ENCODE measurements around the gene TAMALIN. TPM values are rescaled to one million over a fixed set of nuclear protein-coding genes. Genes with fewer than 3 reads are reported as not detected.

The TAMALIN gene
- total RNA-seq, 1 donor from 2014 or later = 2.6 TPM

DNA sequence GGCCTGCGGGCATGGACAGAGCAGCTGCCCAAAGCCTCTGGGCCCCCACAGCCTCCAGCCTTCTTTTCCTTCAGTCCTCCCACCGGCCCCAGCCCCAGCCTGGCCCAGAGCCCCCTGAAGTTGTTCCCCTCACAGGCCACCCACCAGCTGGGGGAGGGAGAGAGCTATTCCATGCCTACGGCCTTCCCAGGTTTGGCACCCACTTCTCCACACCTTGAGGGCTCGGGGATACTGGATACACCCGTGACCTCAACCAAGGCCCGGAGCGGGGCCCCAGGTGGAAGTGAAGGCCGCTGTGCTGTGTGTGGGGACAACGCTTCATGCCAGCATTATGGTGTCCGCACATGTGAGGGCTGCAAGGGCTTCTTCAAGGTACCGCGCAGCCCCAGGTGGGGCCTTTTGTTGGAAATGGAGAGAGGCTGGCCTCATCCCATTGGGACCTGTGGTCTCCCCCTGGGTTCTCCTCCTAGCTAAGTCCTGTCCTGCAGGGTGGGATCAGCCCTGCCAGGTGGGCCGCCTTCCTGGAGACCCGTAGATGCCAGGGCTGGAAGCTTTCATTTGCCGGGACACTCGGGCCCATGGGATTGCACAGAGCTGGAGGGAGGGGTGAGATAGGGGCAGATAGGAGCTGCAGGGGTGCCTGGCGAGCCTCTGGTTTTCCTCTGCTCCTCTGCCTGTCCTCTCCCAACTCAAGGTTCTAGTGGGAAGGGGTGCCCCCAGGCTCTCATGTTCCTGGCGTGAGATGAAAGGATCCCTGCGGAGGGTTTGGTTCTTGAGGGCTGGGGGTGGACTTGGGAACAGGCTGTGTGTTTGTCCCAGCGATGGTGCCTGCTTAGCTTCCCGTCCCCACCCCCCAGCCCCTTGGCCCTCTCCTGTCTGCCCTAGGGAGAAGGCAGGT, 48.3 kb downstream of the TAMALIN start:
- no peak for DNase-seq (ENCODE audit: low spot score)

DNA sequence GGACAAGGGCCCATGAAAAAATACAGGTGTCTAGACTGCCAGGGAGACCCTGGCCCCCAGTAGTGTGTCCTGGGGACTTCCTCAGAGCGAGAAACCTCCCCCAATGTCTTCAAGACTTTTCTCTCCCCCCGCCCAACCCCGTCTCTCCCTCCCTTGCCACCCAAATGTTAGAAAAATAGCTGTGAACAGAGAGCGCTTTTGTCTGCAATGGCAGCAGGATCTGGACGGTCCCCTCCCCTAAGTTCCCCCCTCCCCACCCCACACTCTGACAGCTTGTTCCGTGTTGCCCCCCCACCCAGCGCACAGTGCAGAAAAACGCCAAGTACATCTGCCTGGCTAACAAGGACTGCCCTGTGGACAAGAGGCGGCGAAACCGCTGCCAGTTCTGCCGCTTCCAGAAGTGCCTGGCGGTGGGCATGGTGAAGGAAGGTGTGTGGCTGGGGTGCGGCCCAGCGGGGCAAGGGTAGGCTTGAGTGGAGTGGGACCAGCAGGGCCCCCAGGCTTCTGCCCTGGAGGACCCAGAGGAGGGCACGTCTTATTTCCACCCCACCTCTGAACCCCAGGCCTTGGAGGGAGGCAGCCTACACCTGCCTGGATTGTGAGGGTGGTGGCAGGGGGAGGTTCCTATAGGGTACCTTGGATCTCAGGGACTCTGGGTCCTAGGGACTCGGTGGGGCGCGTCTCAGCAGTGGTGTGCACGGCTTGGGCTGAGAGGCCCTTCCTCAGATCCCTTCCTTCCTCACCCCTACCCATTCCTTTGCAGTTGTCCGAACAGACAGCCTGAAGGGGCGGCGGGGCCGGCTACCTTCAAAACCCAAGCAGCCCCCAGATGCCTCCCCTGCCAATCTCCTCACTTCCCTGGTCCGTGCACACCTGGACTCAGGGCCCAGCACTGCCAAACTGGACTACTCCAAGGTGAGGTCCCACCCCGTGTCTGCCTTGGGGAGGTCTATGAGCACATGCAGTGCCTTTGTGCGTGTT, 49.3 kb downstream of the TAMALIN start:
- no peak for DNase-seq (ENCODE audit: low spot score)

DNA sequence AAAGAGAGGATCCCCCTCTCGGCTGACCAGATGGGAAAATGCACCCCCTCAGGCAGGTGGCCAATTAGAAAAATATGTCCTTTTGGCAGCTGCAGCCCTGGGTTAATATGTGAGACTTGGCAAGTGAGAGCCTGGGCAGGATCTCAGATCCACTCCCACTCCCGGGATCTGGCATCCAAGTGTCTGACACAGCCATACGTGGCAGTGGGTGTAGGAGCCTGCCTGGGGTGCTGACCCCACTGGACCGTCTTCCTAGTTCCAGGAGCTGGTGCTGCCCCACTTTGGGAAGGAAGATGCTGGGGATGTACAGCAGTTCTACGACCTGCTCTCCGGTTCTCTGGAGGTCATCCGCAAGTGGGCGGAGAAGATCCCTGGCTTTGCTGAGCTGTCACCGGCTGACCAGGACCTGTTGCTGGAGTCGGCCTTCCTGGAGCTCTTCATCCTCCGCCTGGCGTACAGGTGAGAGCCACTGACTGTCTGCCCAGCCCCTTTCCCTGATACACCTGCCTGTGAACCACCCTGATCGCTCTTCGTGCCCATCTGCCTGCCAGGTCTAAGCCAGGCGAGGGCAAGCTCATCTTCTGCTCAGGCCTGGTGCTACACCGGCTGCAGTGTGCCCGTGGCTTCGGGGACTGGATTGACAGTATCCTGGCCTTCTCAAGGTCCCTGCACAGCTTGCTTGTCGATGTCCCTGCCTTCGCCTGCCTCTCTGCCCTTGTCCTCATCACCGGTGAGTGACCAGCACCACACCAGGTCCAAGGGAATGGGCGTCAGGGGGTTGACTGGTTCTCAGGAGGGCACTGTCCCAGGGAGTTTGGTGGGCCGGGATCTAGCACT, 50.3 kb downstream of the TAMALIN start:
- no peak for DNase-seq (ENCODE audit: low spot score)

DNA sequence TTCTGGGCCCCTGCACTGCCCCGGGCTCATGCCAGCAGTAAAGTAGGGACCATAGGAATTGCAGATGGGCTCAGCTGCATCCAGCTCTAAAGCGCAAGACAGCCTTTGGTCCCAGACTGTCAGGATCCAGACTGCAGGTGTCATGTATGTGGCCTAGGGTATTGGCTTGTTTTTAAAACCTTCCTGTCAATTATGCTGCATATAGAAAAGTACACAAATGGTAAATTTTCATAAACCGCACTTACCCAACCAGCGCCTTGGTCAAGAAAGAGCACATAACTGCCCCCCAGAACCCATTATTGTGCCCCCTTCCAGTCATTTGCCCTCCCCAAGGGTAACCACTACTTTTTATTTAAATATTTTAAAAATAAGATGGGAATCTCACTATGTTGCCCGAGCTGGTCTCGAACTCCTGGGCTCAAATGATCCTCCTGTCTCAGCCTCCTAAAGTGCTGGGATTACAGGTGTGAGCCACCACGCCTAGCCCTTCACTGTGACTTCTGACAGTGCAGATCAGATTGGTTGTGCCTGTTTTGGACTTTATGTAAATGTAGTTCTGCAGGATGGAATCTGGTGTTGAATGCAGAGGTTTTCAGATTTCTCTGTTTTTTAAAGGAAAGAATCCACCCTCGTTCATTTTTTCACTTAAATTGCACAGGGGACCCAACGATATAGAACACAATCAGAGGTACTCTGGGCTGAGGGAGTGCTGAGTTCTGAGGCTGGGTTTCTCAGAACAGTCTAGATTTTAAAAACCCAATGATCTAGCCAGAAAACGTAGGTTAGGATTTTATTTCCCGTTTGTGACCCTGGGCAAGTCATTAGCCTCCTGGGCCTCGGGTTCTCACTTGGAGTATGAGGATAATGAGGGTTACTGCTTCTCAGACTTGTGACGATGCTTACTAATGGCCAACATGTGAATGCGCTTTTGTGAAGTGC, 51.2 kb downstream of the TAMALIN start:
- no peak for DNase-seq (ENCODE audit: low spot score)

DNA sequence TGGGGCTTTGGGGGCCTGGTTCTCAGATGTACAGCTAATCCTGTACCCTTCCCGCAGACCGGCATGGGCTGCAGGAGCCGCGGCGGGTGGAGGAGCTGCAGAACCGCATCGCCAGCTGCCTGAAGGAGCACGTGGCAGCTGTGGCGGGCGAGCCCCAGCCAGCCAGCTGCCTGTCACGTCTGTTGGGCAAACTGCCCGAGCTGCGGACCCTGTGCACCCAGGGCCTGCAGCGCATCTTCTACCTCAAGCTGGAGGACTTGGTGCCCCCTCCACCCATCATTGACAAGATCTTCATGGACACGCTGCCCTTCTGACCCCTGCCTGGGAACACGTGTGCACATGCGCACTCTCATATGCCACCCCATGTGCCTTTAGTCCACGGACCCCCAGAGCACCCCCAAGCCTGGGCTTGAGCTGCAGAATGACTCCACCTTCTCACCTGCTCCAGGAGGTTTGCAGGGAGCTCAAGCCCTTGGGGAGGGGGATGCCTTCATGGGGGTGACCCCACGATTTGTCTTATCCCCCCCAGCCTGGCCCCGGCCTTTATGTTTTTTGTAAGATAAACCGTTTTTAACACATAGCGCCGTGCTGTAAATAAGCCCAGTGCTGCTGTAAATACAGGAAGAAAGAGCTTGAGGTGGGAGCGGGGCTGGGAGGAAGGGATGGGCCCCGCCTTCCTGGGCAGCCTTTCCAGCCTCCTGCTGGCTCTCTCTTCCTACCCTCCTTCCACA, 52.0 kb downstream of the TAMALIN start:
- no peak for DNase-seq (ENCODE audit: low spot score)

DNA sequence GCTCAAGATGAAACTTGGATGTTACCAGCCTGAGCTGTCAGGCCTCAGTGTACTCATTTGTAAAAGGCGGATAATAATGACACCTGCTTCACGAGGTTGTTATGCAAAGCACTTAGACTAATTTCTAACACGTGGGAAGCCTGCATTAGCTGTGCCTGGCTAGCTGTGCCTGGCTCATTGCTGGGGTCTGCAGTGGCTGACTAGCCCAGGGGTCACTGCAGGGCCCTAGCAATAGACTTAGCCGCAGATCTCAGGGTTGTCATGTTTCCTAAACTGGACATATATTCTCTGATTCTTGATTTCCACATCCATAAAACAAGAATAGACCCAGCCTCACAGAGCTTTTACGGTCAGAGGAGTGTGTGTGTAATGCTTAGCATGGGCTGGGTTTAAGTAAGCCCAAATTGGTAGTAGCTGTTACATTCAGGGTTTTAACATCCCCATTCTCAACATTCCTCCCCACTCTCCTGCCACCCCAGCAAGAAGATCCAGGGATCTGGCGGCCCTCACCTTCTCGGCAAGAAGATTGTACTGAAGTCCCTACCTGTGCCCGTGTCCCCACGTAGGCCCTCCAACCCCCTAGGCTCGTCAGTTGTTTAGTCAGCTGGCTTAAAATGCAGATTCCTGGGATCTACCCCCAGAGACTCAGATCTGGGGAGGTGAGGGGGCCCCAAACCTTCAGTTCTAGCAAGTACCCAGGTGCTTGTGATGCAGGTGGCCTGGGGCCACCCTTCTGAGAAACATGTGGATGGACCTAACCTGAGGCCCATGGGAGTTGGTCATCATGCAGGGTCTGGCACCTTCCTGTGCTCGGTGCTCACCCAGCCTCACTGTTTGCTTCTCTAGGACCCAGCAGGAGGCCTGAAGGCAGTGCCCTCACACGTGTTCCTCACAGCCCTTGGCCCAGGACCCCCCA, 53.1 kb downstream of the TAMALIN start:
- DNase-seq (ENCODE audit: low spot score) = no peak

DNA sequence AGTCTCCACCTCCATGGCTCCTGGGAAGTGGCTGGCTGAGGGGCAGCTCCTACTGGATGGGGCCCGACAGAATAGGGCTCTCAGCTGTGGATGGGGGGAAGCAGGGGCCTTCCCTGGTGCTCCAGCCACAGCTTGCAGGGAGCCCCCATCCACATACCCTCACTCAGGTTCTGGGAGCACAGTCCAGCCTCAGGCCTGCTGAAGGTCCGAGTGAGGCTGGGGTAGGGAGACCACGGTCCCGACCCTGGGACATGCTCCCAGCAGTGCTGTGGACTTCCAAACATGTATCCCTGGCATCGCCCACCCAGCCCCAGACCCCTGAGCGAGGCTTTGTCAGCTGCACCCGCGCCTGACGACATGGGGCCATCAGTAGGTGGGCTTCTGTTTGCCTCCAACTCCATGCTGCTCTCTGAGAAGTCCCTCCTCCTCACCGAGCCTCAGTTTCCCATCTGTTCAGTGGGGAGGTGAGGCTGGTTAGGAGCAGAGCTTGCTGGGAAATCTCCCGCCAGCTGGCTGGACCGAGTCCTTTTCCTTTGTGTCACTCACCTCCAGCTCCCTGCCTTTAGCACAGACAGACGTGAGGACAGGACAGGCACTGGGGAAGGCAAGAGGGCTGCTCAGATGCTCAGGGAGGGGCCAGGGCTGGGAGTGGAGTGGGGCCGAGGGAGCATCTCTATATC, 53.9 kb downstream of the TAMALIN start:
- no peak for DNase-seq (ENCODE audit: low spot score)

DNA sequence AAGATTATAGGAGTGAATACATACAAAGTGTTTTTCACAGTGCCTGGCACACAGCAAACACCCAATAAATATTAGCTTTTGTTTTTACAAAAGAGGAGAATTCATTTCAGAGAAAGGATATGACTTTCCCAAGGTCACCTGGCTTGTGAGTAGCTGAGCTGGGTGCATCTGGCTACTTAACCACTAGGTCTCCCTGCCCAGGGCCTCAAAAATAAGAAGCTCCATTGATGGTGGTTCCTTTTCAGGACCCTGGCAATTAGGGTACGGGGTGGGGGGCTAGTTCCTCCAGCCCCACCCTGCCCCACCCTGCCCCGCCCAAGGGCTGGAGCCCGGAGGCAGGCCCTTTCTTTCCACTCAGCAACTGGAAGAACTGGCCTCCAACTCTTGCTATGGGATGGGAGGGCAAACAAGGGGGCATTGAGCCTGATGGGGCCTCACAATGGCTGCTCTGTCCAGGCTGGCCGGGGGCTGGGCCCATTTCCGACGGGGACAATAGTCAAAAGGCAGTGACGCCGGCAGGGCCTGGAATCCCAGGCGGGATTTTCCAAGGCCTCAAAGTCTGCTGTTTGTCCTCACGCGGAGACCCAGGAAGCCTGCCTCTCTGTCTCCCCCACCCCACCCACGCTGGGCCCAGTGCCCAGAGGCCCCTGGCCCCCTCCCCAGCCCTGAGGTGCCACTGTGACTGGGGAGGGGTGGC, 54.9 kb downstream of the TAMALIN start:
- DNase-seq (ENCODE audit: low spot score) = no peak

DNA sequence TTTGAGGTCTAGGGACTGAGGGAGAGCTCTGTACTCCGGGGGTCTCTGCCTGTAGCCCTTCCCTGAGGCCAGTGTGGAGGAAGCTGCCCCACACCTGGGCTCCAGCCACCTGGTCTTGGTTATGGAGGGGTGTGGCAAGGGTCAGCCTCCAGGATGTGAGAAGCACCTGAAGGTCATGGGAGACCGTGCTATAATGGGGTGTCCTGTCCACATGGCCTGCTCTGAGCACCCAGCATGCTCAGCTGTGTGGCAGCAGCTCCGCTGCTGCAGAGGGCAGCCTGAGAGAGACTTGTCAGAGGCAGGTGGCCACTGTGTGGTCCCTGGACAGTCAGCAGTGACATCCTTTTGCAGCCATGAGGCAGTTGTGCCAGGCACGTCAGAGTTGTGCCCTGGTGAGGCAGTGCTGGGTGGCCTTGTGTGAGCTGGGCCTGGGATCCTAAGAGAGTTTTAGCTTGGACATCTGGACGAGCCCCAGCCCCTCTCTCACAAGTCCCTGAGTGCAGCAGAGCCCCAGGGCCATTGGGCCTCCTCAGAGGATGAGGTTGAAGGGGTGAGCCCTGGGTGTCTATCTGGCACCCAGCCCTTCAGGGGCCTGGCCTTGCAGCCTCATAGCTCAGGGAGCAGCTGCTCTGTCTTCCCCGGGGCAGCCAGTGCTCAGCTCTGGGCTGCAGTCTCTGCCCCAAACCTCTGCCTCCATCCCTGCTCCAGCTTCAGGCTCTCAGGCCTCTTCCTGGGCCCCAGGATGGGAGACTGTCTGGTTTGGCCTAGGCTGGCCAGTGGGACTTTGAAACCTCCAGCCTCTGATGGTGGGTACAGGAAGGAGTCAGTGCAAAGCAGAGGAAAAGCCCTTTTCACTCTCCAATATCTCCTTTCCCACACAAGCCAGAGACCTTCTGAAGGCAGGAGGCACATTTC, 55.7 kb downstream of the TAMALIN start:
- no peak for DNase-seq (ENCODE audit: low spot score)

DNA sequence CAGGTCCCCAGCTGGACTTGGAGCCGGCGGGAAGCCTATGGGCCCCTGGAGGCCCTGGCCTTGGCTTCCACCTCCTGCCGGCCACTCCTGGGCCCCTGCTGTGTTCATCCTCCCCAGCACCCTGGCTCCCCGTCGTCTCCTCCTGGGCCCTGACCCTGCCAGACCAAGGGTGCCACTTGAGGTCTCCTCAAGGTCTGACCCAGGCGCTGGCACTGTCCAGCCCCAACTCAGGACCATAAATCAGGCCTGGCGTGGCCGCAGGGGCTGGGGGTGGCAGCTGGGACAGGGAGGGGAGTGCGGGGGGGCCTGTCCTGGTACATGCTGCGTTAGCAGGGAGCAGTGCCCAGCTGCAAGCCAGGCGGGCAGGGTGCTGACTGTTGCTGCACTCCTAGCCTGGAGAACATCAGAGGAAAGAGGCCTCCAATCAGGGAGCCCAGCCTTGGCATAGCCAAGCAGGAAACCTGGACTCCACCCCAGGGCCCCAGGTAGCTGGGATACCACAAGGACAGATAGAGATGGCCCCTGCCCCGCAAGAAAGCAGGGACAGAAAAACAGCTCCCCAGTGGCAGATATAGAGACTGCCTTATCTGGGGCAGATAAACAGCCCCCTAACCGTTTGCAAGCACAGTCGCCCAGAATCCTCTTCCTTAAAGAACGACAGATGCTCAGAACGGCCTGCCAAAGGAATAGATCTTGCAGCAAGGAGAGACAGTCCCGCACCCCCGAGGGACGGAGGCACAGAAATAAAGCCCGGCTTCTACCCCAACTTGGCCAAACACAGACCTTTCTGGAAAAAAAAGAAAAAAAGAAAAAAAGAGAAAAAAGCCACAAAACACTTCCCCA, 56.6 kb downstream of the TAMALIN start:
- DNase-seq (ENCODE audit: low spot score) = no peak

DNA sequence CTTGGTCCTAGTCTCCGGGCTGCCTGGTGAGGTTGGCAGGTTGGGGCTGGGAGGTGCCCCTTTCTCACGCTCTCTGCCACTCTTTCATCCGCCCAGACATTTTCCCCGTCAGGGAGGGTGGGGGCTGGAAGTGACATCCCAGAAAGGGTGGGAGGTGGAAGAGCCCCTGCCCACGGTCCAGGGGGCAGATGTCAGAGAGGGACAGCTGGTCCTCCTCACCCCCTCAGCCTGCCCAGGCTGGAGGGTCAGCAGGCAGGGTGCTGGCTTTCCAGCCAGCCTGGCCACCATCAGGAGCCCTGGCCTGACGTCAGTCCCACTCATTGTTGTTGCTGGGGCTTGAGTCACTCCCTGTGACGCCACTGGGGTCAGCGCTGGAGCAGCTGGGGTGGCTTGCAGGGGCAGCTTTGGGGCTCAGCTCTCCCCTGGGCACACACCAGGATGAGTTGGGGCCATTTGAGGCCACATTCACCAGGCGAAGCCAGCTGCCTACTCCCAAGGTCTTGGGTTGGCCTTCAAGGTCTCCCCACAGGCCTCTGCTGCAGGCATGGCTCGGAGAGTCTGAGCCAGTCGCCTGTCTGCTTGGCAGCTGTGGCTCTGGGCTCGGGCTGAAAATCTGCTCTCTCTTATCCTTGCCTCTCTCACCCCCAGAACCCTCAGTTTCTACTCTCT, 57.4 kb downstream of the TAMALIN start:
- no peak for DNase-seq (ENCODE audit: low spot score)

Measured in umbilical cord (tissue), 2 donors.